Mesothelial cell of epicardium (in vitro differentiated cells): ENCODE measurements around the gene GINS2. TPM values are rescaled to one million over a fixed set of nuclear protein-coding genes. Genes with fewer than 3 reads are reported as not detected.

Experiments used
- DNase-seq, 2 experiments: peaks; one replicate each; pipeline ENCODE4 v3.0.0; 2021; ENCODE audit warnings: low spot score in 2 of 2; ENCODE audit not compliant: unreplicated experiment in 2 of 2
- H3K27ac Mint-ChIP-seq: 2 replicates; pipeline ENCODE4 v1.8.0; 2021; ENCODE audit warnings: mixed read lengths
- H3K27me3 Mint-ChIP-seq: 2 replicates; pipeline ENCODE4 v1.8.0; 2021; ENCODE audit warnings: low read depth, mixed read lengths
- H3K36me3 Mint-ChIP-seq: 2 replicates; pipeline ENCODE4 v1.8.0; 2021; ENCODE audit warnings: mixed read lengths
- H3K4me1 Mint-ChIP-seq: 2 replicates; pipeline ENCODE4 v1.8.0; 2021; ENCODE audit warnings: mixed read lengths
- H3K4me3 Mint-ChIP-seq: 2 replicates; pipeline ENCODE4 v1.8.0; 2021; ENCODE audit warnings: mild to moderate bottlenecking, moderate library complexity, mixed read lengths
- H3K9me3 Mint-ChIP-seq: 2 replicates; pipeline ENCODE4 v1.8.0; 2021; ENCODE audit warnings: mixed read lengths
- total RNA-seq: library from RNA; stranded (reverse); gene quantifications from 3 replicates; pipeline ENCODE4 v1.2.1, GENCODE V29; 2021
- TF ChIP-seq, protein P1 (sequence below): fragments of 200-600 bp; sonication (generic); IDR thresholded peaks from one replicate; pipeline ENCODE4 v1.5.0; 2021; ENCODE audit warnings: antibody characterized with exemption; ENCODE audit not compliant: unreplicated experiment

The GINS2 gene
- total RNA-seq, 1 donor from 2014 or later: 14.8 TPM

DNA sequence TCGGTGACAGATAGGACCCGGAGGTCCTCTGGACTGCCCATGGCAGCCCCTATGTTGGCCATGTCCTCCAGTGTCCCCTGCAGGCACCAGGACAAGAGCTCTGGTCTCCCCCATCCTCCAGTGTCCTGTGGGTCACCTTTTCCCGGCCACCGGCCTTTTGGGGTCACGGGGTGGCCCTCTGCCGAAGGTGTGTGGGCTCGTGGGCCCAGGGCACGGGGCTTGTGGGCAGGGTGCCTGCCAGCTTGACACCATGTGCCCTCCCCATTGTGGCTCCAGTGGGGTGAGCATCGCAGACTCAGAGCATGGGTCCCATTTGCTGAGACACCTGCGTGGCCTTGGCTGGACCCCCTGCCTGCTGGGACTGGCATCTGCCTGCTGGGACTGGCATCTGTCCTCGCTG lies 57.5 kb downstream of the GINS2 start:
- DNase-seq: no peak
- Mint-ChIP-seq H3K27ac (no peak overlapping the region), H3K36me3 (peaks cover 14% of the 10 kb centered on the region), H3K9me3 (peaks cover 4% of the 10 kb centered on the region), H3K4me1 (peaks cover 17% of the 10 kb centered on the region), H3K27me3 (no peaks in the 10 kb centered on the region), H3K4me3 (no peak overlapping the region)
- TF ChIP-seq, protein P1, sequence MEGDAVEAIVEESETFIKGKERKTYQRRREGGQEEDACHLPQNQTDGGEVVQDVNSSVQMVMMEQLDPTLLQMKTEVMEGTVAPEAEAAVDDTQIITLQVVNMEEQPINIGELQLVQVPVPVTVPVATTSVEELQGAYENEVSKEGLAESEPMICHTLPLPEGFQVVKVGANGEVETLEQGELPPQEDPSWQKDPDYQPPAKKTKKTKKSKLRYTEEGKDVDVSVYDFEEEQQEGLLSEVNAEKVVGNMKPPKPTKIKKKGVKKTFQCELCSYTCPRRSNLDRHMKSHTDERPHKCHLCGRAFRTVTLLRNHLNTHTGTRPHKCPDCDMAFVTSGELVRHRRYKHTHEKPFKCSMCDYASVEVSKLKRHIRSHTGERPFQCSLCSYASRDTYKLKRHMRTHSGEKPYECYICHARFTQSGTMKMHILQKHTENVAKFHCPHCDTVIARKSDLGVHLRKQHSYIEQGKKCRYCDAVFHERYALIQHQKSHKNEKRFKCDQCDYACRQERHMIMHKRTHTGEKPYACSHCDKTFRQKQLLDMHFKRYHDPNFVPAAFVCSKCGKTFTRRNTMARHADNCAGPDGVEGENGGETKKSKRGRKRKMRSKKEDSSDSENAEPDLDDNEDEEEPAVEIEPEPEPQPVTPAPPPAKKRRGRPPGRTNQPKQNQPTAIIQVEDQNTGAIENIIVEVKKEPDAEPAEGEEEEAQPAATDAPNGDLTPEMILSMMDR: no peak

DNA sequence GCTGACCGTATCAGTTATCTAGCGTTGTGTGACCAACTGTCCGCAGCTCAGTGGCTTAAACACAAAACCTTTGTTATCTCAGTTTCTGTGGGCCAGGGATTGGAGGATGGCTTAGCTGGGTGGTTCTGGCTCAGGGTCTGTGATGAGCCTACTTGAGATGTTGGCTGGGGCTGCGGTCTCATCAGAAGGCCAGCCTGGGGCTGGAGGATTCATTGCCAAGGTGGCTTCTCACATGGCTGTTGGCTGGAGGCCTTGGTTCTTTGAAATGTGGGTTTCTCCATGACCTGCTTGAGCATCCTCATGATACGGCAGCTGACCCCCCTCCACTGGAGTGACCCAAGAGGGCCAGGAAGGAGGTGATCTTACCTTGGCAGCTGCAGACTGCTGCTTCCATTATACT lies 58.9 kb downstream of the GINS2 start:
- Mint-ChIP-seq H3K4me1 (peaks cover 23% of the 10 kb centered on the region), H3K9me3 (peaks cover 4% of the 10 kb centered on the region), H3K27me3 (no peaks in the 10 kb centered on the region), H3K36me3 (peaks cover 15% of the 10 kb centered on the region), H3K27ac (no peak overlapping the region), H3K4me3 (no peak overlapping the region)
- DNase-seq: no peak
- TF ChIP-seq, protein P1: no peak

DNA sequence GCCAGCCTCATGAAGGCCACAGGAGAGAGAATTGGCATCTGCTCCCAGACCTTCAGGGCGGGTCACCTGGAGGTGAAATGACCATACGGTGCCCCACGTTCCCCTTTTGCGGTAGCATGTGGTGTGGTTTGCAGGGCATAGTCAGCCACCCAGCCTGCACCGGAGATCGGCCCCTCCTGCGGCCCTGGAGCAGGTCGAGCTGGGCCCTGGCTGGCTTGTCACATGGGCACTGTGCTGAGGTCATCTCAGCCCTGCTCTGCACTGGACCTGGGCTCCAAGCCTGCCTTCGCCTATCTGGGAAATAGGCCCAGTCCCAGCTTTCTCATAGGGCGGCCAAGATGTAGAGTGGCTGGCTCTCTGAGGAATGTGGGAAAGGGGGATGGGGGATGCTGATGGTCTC lies 59.4 kb downstream of the GINS2 start:
- no peak overlapping the region for H3K27ac Mint-ChIP-seq

DNA sequence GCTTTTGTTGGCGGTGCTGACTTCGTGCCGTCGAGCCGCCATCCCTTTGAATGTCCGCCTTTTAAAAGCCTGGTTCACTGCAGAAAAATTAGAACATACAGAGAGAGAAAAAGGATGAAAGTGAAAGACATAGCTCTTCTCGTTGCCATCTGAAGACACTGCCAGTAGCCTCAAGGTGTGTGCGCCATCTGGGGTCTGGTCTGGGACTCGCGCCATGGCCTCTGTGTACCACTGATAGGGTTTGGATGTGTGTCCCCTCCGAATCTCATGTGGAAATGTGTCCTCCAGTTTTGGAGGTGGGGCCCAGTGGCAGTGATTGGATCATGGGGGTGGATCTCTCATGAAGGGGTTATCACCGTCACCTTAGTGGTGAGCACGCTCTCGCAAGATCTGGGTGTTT lies 60.1 kb downstream of the GINS2 start:
- Mint-ChIP-seq H3K27me3 (no peaks in the 10 kb centered on the region), H3K9me3 (peaks cover 4% of the 10 kb centered on the region), H3K36me3 (peaks cover 15% of the 10 kb centered on the region), H3K4me3 (no peak overlapping the region), H3K27ac (no peak overlapping the region), H3K4me1 (peaks cover 24% of the 10 kb centered on the region)
- TF ChIP-seq, protein P1: no peak
- DNase-seq: no peak

More for the DNA sequence above, 59.4 kb downstream of the GINS2 start:
- peaks cover 23% of the 10 kb centered on the region for H3K4me1 Mint-ChIP-seq
- no peak overlapping the region for H3K4me3 Mint-ChIP-seq
- peaks cover 4% of the 10 kb centered on the region for H3K9me3 Mint-ChIP-seq
- no peaks in the 10 kb centered on the region for H3K27me3 Mint-ChIP-seq
- TF ChIP-seq, protein P1: no peak
- DNase-seq: no peak
- H3K36me3 Mint-ChIP-seq: peaks cover 15% of the 10 kb centered on the region

DNA sequence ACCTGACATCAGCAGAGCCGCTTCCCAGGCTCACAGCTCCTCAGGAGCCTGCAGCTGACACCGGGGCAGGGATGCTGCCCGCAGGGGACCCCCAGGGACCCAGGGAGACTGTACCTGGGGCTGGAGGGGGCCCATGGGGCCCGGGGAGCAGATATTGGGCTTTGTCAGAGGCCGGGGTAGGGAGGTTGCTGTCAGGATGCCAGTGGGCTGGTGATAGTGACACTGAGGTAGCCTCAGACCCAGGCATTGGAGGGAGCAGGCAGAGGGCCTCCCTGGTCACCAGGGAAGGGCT lies 60.5 kb downstream of the GINS2 start:
- no peaks in the 10 kb centered on the region for H3K27me3 Mint-ChIP-seq

More for the DNA sequence above, 60.5 kb downstream of the GINS2 start:
- TF ChIP-seq, protein P1: no peak
- peaks cover 24% of the 10 kb centered on the region for H3K4me1 Mint-ChIP-seq
- DNase-seq: no peak
- H3K4me3 Mint-ChIP-seq: no peak overlapping the region
- H3K36me3 Mint-ChIP-seq: peaks cover 15% of the 10 kb centered on the region
- H3K27ac Mint-ChIP-seq: no peak overlapping the region
- H3K9me3 Mint-ChIP-seq: peaks cover 4% of the 10 kb centered on the region
